BLaER1 (cell line): ENCODE data around the gene SPOCK1.

Experiments used
- H3K27ac ChIP-seq: shearing (Covaris generic); formaldehyde crosslinking; 2 replicates; pipeline ENCODE4 v1.8.1; 2022
- H3K27me3 ChIP-seq: shearing (Covaris generic); formaldehyde crosslinking; 2 replicates; pipeline ENCODE4 v1.8.1; 2022
- H3K36me3 ChIP-seq: shearing (Covaris generic); formaldehyde crosslinking; 2 replicates; pipeline ENCODE4 v1.8.1; 2022
- H3K4me1 ChIP-seq: shearing (Covaris generic); formaldehyde crosslinking; 2 replicates; pipeline ENCODE4 v1.8.1; 2022
- H3K4me2 ChIP-seq: shearing (Covaris generic); formaldehyde crosslinking; 2 replicates; pipeline ENCODE4 v1.8.1; 2022
- H3K4me3 ChIP-seq: shearing (Covaris generic); formaldehyde crosslinking; 2 replicates; pipeline ENCODE4 v1.8.1; 2022
- H3K9ac ChIP-seq: shearing (Covaris generic); formaldehyde crosslinking; 2 replicates; pipeline ENCODE4 v1.8.1; 2022
- H3K9me3 ChIP-seq: shearing (Covaris generic); formaldehyde crosslinking; 2 replicates; pipeline ENCODE4 v1.8.1; 2022
- H4K20me1 ChIP-seq: shearing (Covaris generic); formaldehyde crosslinking; 2 replicates; pipeline ENCODE4 v1.8.1; 2022
- Cebpa-rat ChIP-seq: shearing (Covaris generic); IDR thresholded peaks from 2 replicates; pipeline ENCODE4 v1.8.1; 2022

Gene SPOCK1

DNA sequence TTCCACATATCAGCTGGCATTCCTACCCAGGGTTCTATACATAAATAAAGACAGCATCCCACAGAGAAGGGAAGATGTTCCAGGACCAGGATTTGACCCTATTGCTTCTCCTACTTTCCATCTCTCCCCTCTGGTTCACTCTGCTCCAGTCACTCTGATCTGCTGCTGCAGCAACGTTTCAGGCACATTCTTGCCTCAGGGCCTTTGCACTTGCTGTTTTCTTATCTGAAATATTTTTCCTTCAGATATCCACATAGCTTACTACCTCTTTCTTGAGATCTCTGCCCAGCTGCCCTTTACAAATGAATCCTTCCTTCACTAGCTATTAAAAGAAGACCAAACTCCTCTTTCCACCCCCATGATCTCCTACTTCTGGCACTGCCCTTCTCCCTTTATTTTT lies 204.5 kb downstream of the SPOCK1 start:
- no peak for TF ChIP-seq Cebpa-rat
- H3K9me3 ChIP-seq, result no peaks in the 10 kb centered on the region
- H3K4me1 ChIP-seq, result no peaks in the 10 kb centered on the region
- H3K36me3 ChIP-seq, result no peaks in the 10 kb centered on the region
- H3K27ac ChIP-seq, result no peak overlapping the region
- H3K4me2 ChIP-seq, result no peak overlapping the region
- no peak overlapping the region for H3K4me3 ChIP-seq
- H3K27me3 ChIP-seq, result no peaks in the 10 kb centered on the region
- H3K9ac ChIP-seq, result no peak overlapping the region
- no peaks in the 10 kb centered on the region for H4K20me1 ChIP-seq

DNA sequence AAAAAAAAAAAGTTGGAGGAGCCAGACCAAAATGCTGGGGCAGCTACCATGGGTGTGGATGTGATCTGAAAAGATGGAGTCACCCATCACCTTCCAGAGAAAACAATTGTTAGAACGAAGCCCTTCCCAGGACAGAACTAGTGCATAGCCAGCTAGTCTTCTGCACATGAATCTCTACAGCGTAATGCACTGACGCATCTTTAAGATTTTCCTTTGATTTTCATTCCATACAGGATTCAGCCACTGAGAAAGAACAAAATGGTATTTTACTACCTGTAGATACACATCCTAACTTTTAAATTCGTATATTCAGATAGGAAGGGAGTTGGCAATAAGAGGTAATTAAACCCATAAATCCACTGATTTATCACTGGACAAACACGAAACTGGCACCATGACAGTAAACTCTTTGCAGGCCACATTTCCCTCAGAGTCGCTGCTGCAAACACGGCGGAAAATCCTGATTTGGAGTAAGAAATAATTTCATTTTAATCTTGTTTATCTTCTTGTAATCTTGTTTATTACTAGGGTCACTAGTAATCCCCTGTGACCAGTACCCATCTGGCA lies 206.6 kb downstream of the SPOCK1 start:
- Histone ChIP-seq H3K4me1 (peaks cover 7% of the 10 kb centered on the region), H3K4me3 (no peak overlapping the region), H3K9ac (no peak overlapping the region), H3K27ac (no peak overlapping the region), H3K4me2 (no peak overlapping the region), H3K27me3 (no peaks in the 10 kb centered on the region), H4K20me1 (no peaks in the 10 kb centered on the region), H3K36me3 (no peaks in the 10 kb centered on the region), H3K9me3 (no peaks in the 10 kb centered on the region)
- TF ChIP-seq Cebpa-rat, result no peak

DNA sequence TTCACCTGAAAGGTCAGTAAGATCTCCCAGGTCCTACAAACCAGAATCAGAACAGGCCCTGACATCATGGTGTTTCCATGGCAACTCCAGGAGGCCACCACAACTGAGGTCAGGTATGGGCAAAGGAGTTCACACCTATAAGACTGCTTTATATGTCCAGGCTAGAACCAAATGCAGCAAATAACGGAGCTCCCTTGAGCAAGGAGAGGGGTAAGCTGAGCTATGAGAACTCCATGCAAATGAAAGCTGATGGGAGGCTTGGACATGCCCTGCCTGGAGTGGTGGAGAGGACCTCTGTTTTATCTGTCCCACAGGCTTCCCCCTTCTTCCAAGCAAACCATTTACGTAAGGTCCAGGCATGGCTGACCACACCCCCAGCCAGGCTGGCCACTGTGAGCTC lies 207.7 kb downstream of the SPOCK1 start:
- Histone ChIP-seq H3K4me3 (no peak overlapping the region), H3K9me3 (no peaks in the 10 kb centered on the region), H3K27ac (no peak overlapping the region), H3K27me3 (no peaks in the 10 kb centered on the region), H3K9ac (no peak overlapping the region), H3K4me2 (no peak overlapping the region), H3K36me3 (no peaks in the 10 kb centered on the region), H3K4me1 (peaks cover 10% of the 10 kb centered on the region), H4K20me1 (no peaks in the 10 kb centered on the region)
- TF ChIP-seq Cebpa-rat, result no peak

DNA sequence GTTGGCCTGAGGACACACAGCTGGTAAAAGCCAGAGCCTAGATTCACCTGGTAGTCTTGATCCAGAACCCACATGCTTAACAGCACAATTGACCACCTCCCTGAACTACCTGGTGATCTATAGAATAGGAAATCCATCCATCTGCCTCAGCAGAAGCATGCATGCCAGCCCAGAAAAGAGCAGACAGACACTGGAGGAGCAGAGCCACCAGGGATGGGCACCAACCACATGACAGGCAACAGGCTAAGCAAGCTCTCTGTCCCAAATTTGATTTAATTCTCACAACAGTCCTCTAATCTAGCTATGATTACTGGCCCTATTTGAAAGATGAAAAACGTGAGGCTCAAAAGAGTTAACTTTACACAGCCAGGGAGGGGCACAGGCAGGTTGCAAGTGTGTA lies 208.1 kb downstream of the SPOCK1 start:
- Histone ChIP-seq H3K9ac (no peak overlapping the region), H3K4me2 (no peak overlapping the region), H3K9me3 (no peaks in the 10 kb centered on the region), H3K27me3 (no peaks in the 10 kb centered on the region), H3K4me1 (peaks cover 10% of the 10 kb centered on the region), H3K27ac (no peak overlapping the region), H3K4me3 (no peak overlapping the region), H3K36me3 (no peaks in the 10 kb centered on the region), H4K20me1 (no peaks in the 10 kb centered on the region)
- no peak for TF ChIP-seq Cebpa-rat

DNA sequence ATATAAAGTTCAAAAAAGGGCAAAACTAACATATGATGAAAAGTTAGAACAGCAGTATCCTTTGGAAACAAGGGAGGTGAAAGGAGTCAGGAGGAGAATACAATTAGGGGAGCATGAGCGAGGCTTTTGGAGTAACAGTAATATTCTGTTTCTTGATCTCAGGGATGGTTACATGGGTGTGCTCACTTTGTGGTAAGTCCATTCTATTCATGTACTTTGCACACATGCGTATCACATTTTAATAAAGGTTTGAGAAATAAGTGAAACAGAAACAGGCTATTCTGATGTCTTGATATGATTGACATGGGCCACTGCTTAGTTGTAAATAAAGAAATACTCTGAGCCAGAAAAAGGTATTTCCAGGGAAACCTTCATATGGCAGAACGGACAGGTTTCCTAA lies 208.8 kb downstream of the SPOCK1 start:
- no peak overlapping the region for H3K9ac ChIP-seq
- TF ChIP-seq Cebpa-rat, result no peak
- H3K36me3 ChIP-seq, result no peaks in the 10 kb centered on the region
- H3K4me3 ChIP-seq, result no peak overlapping the region
- H3K4me2 ChIP-seq, result no peak overlapping the region
- H3K9me3 ChIP-seq, result no peaks in the 10 kb centered on the region
- peaks cover 10% of the 10 kb centered on the region for H3K4me1 ChIP-seq
- no peak overlapping the region for H3K27ac ChIP-seq
- H3K27me3 ChIP-seq, result no peaks in the 10 kb centered on the region
- H4K20me1 ChIP-seq, result no peaks in the 10 kb centered on the region

DNA sequence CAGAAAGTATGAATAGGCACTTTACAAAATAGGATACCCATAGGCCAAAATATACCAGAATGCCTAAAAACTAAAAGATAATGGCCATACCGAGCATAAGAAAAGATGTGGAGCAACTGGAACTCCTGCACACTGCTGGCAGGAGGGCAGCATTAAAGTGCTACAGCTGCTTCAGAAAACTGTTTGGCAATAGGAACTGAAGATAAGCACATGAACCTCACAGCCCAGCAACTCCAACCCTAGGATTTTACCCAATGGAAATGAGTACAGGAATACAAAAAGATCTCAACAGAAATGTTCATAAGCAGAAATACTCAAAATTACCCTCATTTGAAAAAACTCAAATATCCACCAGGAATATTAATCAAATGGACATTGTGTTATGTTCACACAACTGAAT lies 209.3 kb downstream of the SPOCK1 start:
- Histone ChIP-seq H3K9ac (no peak overlapping the region), H3K36me3 (no peaks in the 10 kb centered on the region), H3K9me3 (no peaks in the 10 kb centered on the region), H4K20me1 (no peaks in the 10 kb centered on the region), H3K27ac (no peak overlapping the region), H3K4me2 (no peak overlapping the region), H3K27me3 (no peaks in the 10 kb centered on the region), H3K4me1 (peaks cover 10% of the 10 kb centered on the region), H3K4me3 (no peak overlapping the region)
- TF ChIP-seq Cebpa-rat, result no peak

DNA sequence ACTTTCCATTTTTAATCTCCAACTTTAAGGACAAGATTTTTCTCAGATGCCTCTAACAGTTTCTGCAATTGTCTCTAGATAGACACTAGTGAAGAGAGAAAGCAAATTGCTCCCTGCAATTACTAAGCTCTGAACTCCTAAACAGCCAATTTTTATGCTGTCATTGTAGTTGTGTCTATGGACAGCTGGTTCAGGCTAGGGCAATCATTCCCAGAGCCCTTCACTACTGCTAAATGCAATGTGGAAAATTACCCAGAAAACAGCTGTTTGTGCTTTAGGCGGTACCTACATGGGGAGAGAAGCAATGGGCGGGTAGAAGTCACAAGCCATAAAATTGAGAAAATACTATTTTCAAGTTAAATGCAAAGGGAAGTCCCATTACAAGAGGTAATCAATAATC lies 211.6 kb downstream of the SPOCK1 start:
- no peak overlapping the region; the same call in 1 of the 2 replicates for H3K4me2 ChIP-seq
- no peak for TF ChIP-seq Cebpa-rat
- H3K4me1 ChIP-seq, result peaks cover 10% of the 10 kb centered on the region
- H3K4me3 ChIP-seq, result no peak overlapping the region
- H3K9ac ChIP-seq, result no peak overlapping the region
- H3K27me3 ChIP-seq, result no peaks in the 10 kb centered on the region
- no peaks in the 10 kb centered on the region for H3K9me3 ChIP-seq
- no peaks in the 10 kb centered on the region for H3K36me3 ChIP-seq
- no peak overlapping the region for H3K27ac ChIP-seq
- H4K20me1 ChIP-seq, result no peaks in the 10 kb centered on the region

DNA sequence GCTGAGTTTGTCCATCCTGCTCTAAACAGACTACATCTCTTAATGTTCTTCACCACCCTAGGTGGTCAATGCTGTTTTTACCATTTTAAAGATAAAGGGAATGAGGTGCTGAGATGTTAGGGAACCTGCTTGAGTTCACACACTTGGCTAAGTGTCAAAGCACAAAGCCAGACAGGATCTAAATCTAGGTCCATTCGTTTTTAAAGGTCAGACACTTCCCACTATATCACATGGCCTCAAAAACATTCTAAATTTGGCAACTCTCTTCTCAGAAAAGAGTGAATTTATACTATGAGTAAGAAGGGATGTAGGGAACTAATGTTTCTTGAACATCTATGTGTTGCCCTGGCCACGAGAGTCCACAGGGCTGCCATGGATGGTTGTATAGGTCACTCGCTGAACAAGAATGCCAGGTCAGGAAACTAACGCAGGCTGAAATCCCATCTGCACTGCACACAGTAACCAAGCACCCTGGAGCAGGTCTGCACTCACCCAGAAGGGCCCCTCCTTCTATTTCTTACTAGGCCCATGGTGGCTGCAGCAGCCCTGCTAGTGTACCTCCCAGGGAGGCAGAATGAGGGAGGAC lies 213.0 kb downstream of the SPOCK1 start:
- H3K4me2 ChIP-seq, result no peak overlapping the region
- no peaks in the 10 kb centered on the region for H4K20me1 ChIP-seq
- no peaks in the 10 kb centered on the region for H3K36me3 ChIP-seq
- H3K27me3 ChIP-seq, result no peaks in the 10 kb centered on the region
- no peak overlapping the region for H3K27ac ChIP-seq
- H3K9me3 ChIP-seq, result no peaks in the 10 kb centered on the region
- TF ChIP-seq Cebpa-rat, result no peak
- H3K4me3 ChIP-seq, result no peak overlapping the region
- no peak overlapping the region for H3K9ac ChIP-seq
- peaks cover 10% of the 10 kb centered on the region for H3K4me1 ChIP-seq

DNA sequence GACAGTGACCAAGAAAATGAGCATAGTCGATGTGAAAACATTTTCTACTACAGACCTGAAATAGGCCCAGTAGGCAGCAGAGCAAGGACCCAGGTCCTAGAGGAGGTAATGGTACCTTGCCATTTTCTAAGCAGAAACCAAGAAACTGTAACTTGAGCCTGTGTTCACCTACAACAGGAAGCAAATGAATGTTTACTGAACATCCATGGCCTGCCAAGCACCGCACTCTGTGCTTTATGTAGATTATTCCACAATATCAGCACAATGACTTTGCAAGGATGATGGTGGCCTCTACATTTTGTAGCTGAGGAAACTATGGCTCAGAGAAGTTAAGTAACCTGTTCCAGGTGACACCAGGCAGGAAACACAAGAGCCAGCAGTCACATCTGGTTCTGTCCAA lies 215.3 kb downstream of the SPOCK1 start:
- Histone ChIP-seq H4K20me1 (no peaks in the 10 kb centered on the region), H3K4me2 (no peak overlapping the region), H3K4me1 (peaks cover 10% of the 10 kb centered on the region), H3K9me3 (no peaks in the 10 kb centered on the region), H3K27ac (no peak overlapping the region), H3K36me3 (no peaks in the 10 kb centered on the region), H3K27me3 (no peaks in the 10 kb centered on the region), H3K4me3 (no peak overlapping the region), H3K9ac (no peak overlapping the region)
- no peak for TF ChIP-seq Cebpa-rat

DNA sequence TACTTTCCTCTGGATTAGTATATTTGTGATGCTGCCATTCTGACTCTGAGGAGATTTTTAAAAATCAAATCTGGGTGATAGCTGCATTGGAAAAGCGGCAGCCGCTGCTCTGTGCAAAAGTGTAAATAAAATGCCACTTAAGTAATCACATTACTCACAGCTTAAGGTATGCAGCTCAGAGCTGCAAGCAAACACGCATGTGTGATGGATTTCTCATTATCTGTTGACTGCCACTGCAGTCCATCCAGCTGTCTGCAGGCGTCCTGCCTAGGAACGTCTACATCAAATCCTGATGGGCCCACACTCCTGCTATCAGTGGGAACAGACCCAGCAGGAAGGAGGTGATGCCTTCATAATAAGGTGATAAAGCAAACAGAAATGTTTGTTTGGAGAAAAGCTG lies 216.9 kb downstream of the SPOCK1 start:
- no peak for TF ChIP-seq Cebpa-rat
- Histone ChIP-seq H3K4me1 (no peaks in the 10 kb centered on the region), H3K4me2 (no peak overlapping the region), H3K27ac (no peak overlapping the region), H3K36me3 (no peaks in the 10 kb centered on the region), H3K9me3 (no peaks in the 10 kb centered on the region), H3K27me3 (no peaks in the 10 kb centered on the region), H3K4me3 (no peak overlapping the region), H3K9ac (no peak overlapping the region), H4K20me1 (no peaks in the 10 kb centered on the region)

DNA sequence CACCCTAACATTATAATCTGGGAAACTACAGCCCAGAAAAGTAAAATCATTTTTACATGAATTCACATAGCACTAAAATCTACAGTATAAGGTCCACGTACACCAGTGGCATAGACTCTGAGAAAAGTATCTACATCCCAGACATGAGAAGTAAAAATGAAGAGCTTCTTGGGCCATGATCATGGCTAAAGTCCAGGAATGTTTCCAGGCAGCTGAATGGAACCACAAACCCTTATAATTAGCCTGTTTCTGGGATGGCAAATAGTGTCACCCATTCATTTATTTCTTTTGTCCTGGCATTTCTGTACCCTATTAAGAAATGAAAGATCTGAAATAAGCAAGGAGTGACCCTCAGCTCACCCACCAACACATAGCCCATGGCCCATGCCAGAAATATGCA lies 217.9 kb downstream of the SPOCK1 start:
- no peaks in the 10 kb centered on the region for H3K9me3 ChIP-seq
- no peak overlapping the region for H3K4me3 ChIP-seq
- no peaks in the 10 kb centered on the region for H3K27me3 ChIP-seq
- no peak overlapping the region for H3K9ac ChIP-seq
- no peak overlapping the region for H3K27ac ChIP-seq
- no peaks in the 10 kb centered on the region for H4K20me1 ChIP-seq
- no peaks in the 10 kb centered on the region for H3K4me1 ChIP-seq
- no peak for TF ChIP-seq Cebpa-rat
- H3K36me3 ChIP-seq, result no peaks in the 10 kb centered on the region
- H3K4me2 ChIP-seq, result no peak overlapping the region
